Aorta (tissue), 5 donors: ENCODE results near the gene GGTLC1. TPM values are rescaled to one million over a fixed set of nuclear protein-coding genes. Genes with fewer than 3 reads are reported as not detected.
"Not testable (repeated sequence)": the region's sequence is repeated elsewhere in the genome, so short reads cannot be mapped to it uniquely, and the experiment has no call there.

ENCODE experiments used
- ATAC-seq: fragments of 200-7000 bp; cut with Tn5 transposase; one replicate; pipeline ENCODE4 v1.9.1; 2022; ENCODE audit warnings: moderate library complexity; ENCODE audit not compliant: low FRiP score
- DNase-seq, 2 donors: peaks; one replicate each; pipeline ENCODE4 v3.0.0-alpha.2; 2020
- H3K27ac ChIP-seq, 2 donors: one replicate each; pipeline ENCODE4 v1.5.1; 2013; ENCODE audit warnings: low read length in 2 of 2, mild to moderate bottlenecking in 2 of 2, moderate library complexity in 2 of 2, control low read depth in 1 of 2, inconsistent platforms in 1 of 2, low read depth in 1 of 2
- H3K27me3 ChIP-seq, 2 donors: one replicate each; pipeline ENCODE4 v1.6.1; 2013; ENCODE audit warnings: control low read depth in 1 of 2, low read length in 1 of 2, mild to moderate bottlenecking in 1 of 2, moderate library complexity in 1 of 2; ENCODE audit not compliant: insufficient read depth in 2 of 2, control insufficient read depth in 1 of 2
- H3K36me3 ChIP-seq, 2 donors: one replicate each; pipeline ENCODE4 v1.6.1; 2013; ENCODE audit warnings: control low read depth in 1 of 2, low read length in 1 of 2, mild to moderate bottlenecking in 1 of 2; ENCODE audit not compliant: insufficient read depth in 2 of 2, control insufficient read depth in 1 of 2
- H3K4me1 ChIP-seq, 2 donors: one replicate each; pipeline ENCODE4 v1.6.1; 2013; ENCODE audit warnings: low read length in 2 of 2, control low read depth in 1 of 2, mild to moderate bottlenecking in 1 of 2, moderate library complexity in 1 of 2; ENCODE audit not compliant: insufficient read depth in 2 of 2, control insufficient read depth in 1 of 2
- H3K4me3 ChIP-seq, 2 donors: one replicate each; pipeline ENCODE4 v1.5.1; 2013; ENCODE audit warnings: low read length in 2 of 2, control low read depth in 1 of 2, mild to moderate bottlenecking in 1 of 2
- H3K9me3 ChIP-seq: one replicate; pipeline ENCODE4 v1.6.1; 2013; ENCODE audit warnings: mild to moderate bottlenecking, low read length; ENCODE audit not compliant: control insufficient read depth
- WGBS, 2 donors: extraction: QIAGEN DNeasy Blood & Tissue Kit; methylation state at CpG; one replicate each; pipeline ENCODE4 v1.1.7; 2013; 5-methylcytosine and 5-hydroxymethylcytosine counted together
- intact Hi-C, 2 donors: fragments of 100-400 bp; cut with DNase I; formaldehyde crosslinking; loops; one replicate each; pipeline versions ENCODE4 v1.14.2 to v1.15.0; 2022
- polyA plus RNA-seq, 2 donors: library from polyadenylated mRNA; stranded (reverse); fragments of 200-250 nt; gene quantifications; one replicate each; pipeline ENCODE4 v1.2.3, GENCODE V29; 2013
- total RNA-seq, 2 donors: library from RNA; stranded (reverse); fragmentation: NEBNext Ultra II Directional; extraction: Animal tissue kit (Norgen Biotek cat#: 25700); gene quantifications; one replicate each; pipeline ENCODE4 v1.2.1, GENCODE V29; 2021
- donor health status: healthy with polysubstance abuse.
- donor health status: Bipolar disorder and iron deficiency.
- donor health status: DM: no; HTN: no; CAD: no.
- donor health status: DM: no; HTN: no; CAD: no.
- donor health status: DM: yes; HTN: yes; CAD: no.

GGTLC1 gene
- total and polyA plus RNA-seq, 4 donors: not detected

DNA sequence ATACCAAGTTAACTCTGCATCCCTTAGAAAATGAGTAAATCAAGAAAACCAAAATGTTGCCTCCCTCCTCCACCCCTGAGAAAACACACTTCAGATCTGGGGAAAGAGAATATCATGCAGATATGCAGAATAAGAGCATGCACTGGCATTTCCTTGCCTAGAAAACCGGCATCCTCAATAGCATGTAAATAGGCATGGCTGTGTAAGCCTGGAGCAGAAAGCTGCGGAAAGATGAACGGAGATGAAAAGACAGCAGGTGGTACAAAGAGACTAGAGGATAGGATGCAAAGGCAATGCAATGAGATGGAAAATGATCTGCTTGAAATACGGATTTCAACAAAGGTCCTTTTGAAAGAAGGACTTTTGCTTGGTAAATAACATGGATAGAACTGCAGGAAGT, 10.3 kb upstream of the GGTLC1 start:
- intact Hi-C loops: loop anchor here (5.0 to 10.0 kb wide), 2 partner anchors 334 to 557 kb away; no protein-coding TSS in a partner anchor
- no peak overlapping the region for H3K4me3 ChIP-seq
- no peaks in the 10 kb centered on the region for H3K4me1 ChIP-seq
- H3K9me3 ChIP-seq: no peaks in the 10 kb centered on the region
- H3K36me3 ChIP-seq: no peaks in the 10 kb centered on the region
- no peak for ATAC-seq
- no peaks in the 10 kb centered on the region for H3K27me3 ChIP-seq
- 67 to 69% methylated on average over 4 of the region's 4 CpGs for WGBS, 2 donors
- no peak for DNase-seq
- H3K27ac ChIP-seq: no peak overlapping the region

GRCh38 chr20:23998392-23998791, 9.8 kb upstream of the GGTLC1 start:
- H3K4me3 ChIP-seq: no peak overlapping the region
- no peaks in the 10 kb centered on the region for H3K27me3 ChIP-seq
- no peaks in the 10 kb centered on the region for H3K9me3 ChIP-seq
- DNase-seq: no peak
- WGBS, 2 donors: 81 to 85% methylated on average over 8 of the region's 8 CpGs
- intact Hi-C loops: loop anchor here (5.0 to 10.0 kb wide), 2 partner anchors 334 to 556 kb away; no protein-coding TSS in a partner anchor
- H3K36me3 ChIP-seq: no peaks in the 10 kb centered on the region
- peak; percentile 19 for ATAC-seq
- H3K27ac ChIP-seq: no peak overlapping the region
- H3K4me1 ChIP-seq: no peaks in the 10 kb centered on the region

- DNase-seq: peak; percentile 64 to 86
- no peak for ATAC-seq
- Histone ChIP-seq H3K4me1 (no peaks in the 10 kb centered on the region), H3K27me3 (no peaks in the 10 kb centered on the region), H3K36me3 (no peaks in the 10 kb centered on the region), H3K27ac (no peak overlapping the region), H3K9me3 (no peaks in the 10 kb centered on the region), H3K4me3 (no peak overlapping the region)
- WGBS, 2 donors: 51 to 53% methylated on average over 11 of the region's 11 CpGs
- intact Hi-C loops: loop anchor here (5.0 to 10.0 kb wide), 2 partner anchors 331 to 554 kb away; no protein-coding TSS in a partner anchor
Observed at GRCh38 chr20:23995905-23996666, 7.5 kb upstream of the GGTLC1 start.

DNA sequence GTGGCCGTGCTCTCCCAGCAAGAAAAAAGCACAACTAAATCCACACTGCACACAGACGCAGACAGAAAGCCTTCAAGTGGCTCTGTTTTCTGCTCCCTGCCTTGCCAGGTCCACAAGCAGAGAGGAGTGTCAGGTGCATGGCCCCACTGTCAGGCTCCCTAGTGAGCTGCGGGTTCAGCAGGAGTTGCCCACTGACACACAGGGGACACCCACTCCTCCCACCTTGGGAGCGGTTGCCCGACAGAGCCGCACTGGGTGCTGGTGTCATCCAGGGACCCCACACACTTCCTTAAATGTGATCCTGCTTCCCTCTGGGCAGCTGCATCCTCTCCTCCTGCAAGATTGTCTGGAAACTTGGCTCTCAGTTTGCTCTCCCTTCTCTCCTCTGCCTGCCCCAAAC, 6.7 kb upstream of the GGTLC1 start:
- not testable (repeated sequence) for H3K36me3 ChIP-seq, H3K27me3 ChIP-seq, H3K4me3 ChIP-seq, ATAC-seq, H3K27ac ChIP-seq, H3K9me3 ChIP-seq, DNase-seq, H3K4me1 ChIP-seq
- WGBS, 2 donors: 85 to 92% methylated on average over 4 to 6 of the region's 6 CpGs
- intact Hi-C loops: loop anchor here (5.0 to 10.0 kb wide), 2 partner anchors 330 to 553 kb away; no protein-coding TSS in a partner anchor

DNA sequence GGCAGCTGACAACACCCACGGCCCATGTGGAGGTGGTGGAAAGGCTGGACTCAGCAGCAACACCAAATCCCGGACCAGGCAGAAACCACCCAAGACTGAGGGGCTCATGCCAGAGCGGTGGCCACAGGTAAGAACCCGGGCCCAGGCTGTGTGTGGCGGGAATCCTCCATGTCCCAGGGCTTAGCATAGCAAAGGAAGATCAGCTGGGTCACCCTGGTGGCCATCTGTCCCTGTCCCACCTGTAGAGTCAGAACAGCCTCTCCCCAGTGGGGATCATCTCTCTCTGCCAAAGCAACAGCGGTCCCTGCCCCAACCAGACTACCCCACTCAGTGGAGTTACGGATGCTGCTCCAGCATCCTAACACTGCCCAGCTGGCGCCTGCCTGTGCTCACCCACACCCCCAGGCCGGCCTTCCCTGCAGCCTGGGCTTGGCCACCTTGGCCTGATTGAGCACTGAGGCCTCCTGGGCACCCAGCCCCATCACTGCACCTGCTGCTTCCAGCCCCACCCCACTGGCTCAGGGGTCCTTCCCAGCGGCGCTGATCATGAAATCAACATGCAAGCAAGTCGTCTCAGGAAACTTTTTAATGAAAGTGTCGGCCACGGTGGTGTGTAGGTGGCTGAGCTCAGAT, 5.5 kb upstream of the GGTLC1 start:
- not testable (repeated sequence) for H3K4me1 ChIP-seq, DNase-seq, ATAC-seq, H3K36me3 ChIP-seq, H3K9me3 ChIP-seq, H3K4me3 ChIP-seq, H3K27me3 ChIP-seq, H3K27ac ChIP-seq
- WGBS, 2 donors: 85 to 90% methylated on average over 13 to 14 of the region's 14 CpGs
- intact Hi-C loops: loop anchor here in 1 of 2 donors (10.0 kb wide), 1 partner anchor 329 kb away; no protein-coding TSS in a partner anchor

- H3K9me3 ChIP-seq, H3K4me3 ChIP-seq, H3K36me3 ChIP-seq, H3K27ac ChIP-seq, DNase-seq, H3K4me1 ChIP-seq, ATAC-seq, H3K27me3 ChIP-seq: not testable (repeated sequence)
- intact Hi-C loops: loop anchor here in 1 of 2 donors (10.0 kb wide), 1 partner anchor 329 kb away; no protein-coding TSS in a partner anchor
- 66 to 72% methylated on average over 10 to 12 of the region's 12 CpGs for whole genome bisulfite sequencing, 2 donors
Observed at GRCh38 chr20:23993440-23993839, 4.9 kb upstream of the GGTLC1 start.

- WGBS, 2 donors: 81 to 84% methylated on average over 12 of the region's 12 CpGs
- H3K4me3 ChIP-seq, ATAC-seq, DNase-seq, H3K4me1 ChIP-seq, H3K36me3 ChIP-seq, H3K9me3 ChIP-seq, H3K27me3 ChIP-seq, H3K27ac ChIP-seq: not testable (repeated sequence)
- intact Hi-C loops: loop anchor here in 1 of 2 donors (10.0 kb wide), 1 partner anchor 325 kb away; no protein-coding TSS in a partner anchor
Observed at GRCh38 chr20:23990296-23990695, 1.7 kb upstream of the GGTLC1 start.

- H3K4me1 ChIP-seq, H3K27ac ChIP-seq, DNase-seq, H3K9me3 ChIP-seq, H3K4me3 ChIP-seq, H3K27me3 ChIP-seq, H3K36me3 ChIP-seq, ATAC-seq, intact Hi-C loops: not testable (repeated sequence)
- WGBS, 2 donors: 93 to 96% methylated on average over 6 to 9 of the region's 9 CpGs
Observed at GRCh38 chr20:23988966-23989365, 387 bp upstream of the GGTLC1 start.
